Measurements from ENCODE around the gene MTHFD1L.

DNA sequence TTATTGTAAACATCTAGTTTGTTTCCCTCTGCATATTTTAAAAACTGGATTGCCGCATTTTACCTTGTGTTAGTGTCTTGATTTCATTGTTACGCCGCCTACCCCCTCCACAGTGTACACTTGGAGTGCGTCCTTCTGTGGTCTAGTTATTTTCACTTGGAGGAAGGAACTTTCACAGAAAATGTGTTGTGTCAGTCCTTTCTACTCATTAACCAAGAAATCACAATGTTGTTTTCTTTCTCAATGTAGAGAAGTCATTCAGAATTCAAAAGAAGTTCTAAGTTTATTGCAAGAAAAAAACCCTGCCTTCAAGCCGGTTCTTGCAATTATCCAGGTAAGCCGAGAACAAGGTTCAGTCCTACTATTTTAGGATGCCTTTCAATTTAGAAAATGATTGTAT lies 10.3 kb downstream of the MTHFD1L start:
- TF ChIP-seq, protein P1, sequence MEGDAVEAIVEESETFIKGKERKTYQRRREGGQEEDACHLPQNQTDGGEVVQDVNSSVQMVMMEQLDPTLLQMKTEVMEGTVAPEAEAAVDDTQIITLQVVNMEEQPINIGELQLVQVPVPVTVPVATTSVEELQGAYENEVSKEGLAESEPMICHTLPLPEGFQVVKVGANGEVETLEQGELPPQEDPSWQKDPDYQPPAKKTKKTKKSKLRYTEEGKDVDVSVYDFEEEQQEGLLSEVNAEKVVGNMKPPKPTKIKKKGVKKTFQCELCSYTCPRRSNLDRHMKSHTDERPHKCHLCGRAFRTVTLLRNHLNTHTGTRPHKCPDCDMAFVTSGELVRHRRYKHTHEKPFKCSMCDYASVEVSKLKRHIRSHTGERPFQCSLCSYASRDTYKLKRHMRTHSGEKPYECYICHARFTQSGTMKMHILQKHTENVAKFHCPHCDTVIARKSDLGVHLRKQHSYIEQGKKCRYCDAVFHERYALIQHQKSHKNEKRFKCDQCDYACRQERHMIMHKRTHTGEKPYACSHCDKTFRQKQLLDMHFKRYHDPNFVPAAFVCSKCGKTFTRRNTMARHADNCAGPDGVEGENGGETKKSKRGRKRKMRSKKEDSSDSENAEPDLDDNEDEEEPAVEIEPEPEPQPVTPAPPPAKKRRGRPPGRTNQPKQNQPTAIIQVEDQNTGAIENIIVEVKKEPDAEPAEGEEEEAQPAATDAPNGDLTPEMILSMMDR (IDR thresholded peaks at IDR 0.05 in 8 of 11, conservative IDR thresholded peaks at IDR 0.05 in 3 of 11) = no peak
- TF ChIP-seq POLR2A (IDR thresholded peaks at IDR 0.05) (no peak), POLR2AphosphoS5 (IDR thresholded peaks at IDR 0.05) (no peak)
